Measurements from ENCODE around the gene TBC1D22A. TPM values are rescaled to one million over a fixed set of nuclear protein-coding genes. Genes with fewer than 3 reads are reported as not detected.
A peak's percentile ranks its signal among the peaks of the same experiment; 100 is the strongest.

The TBC1D22A gene
- total RNA-seq, 3 donors from 2014 or later, result 19.0 to 23.6 (median 23.6) TPM

DNA sequence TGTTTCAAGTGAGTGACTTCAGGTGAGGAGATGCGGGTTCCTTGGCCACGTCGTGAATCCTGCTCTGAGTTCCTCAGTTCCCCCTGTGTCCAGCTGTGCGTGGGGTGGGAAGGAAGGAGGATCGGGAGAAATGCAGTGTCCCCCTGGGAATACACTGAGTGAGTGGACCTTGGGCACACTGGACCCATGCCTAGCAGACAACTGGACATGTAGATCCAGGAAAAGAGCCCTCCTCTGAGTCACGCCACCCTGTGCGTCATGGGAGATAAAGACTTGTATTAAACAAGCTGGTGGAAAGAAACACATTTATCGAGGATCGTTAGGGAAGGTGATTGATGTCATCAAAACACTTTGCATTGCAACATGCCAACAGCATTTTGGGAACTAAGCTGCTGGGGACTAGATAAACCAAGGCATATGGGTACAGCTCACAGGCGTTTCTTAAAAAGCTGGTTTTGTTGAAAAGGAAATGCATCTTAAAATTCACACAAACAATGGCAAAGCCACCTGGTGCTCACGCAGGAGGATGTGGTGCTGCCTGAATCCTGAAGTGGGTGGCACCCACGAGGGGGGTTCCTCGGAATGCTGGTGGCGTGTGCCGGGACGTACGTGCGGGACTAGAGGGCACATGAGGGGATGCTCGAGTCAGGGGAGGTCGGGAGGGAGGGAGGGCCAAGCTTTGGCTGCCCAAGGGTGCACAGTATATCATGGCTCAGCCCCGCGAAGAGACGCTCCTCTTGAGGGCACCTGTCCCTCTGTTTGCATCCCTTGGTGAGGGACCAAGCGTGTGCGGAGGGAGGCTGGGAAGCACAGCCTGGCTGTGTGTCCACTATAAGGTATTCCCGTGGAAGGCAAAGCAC, 303.5 kb downstream of the TBC1D22A start:
- Histone ChIP-seq H3K27me3 (no peaks in the 10 kb centered on the region), H3K36me3 (no peaks in the 10 kb centered on the region), H3K9me3 (no peaks in the 10 kb centered on the region), H3K4me3 (no peak overlapping the region), H3K4me1 (no peaks in the 10 kb centered on the region), H3K27ac (no peak overlapping the region)
- intact Hi-C loops (cut with DNase I; ENCODE audit: low total_unique reads), result no loop called here
- DNase-seq (ENCODE audit: low spot score in 2 of 2), result peak in 1 of 2 donors; percentile 43
- TF ChIP-seq POLR2AphosphoS5 (IDR thresholded peaks at IDR 0.05), result no peak
- no peak for TF ChIP-seq POLR2A (IDR thresholded peaks at IDR 0.05)
- TF ChIP-seq, protein P1, sequence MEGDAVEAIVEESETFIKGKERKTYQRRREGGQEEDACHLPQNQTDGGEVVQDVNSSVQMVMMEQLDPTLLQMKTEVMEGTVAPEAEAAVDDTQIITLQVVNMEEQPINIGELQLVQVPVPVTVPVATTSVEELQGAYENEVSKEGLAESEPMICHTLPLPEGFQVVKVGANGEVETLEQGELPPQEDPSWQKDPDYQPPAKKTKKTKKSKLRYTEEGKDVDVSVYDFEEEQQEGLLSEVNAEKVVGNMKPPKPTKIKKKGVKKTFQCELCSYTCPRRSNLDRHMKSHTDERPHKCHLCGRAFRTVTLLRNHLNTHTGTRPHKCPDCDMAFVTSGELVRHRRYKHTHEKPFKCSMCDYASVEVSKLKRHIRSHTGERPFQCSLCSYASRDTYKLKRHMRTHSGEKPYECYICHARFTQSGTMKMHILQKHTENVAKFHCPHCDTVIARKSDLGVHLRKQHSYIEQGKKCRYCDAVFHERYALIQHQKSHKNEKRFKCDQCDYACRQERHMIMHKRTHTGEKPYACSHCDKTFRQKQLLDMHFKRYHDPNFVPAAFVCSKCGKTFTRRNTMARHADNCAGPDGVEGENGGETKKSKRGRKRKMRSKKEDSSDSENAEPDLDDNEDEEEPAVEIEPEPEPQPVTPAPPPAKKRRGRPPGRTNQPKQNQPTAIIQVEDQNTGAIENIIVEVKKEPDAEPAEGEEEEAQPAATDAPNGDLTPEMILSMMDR (IDR thresholded peaks at IDR 0.05), result no peak

- Histone ChIP-seq H3K27me3 (no peaks in the 10 kb centered on the region), H3K9me3 (no peaks in the 10 kb centered on the region), H3K36me3 (no peaks in the 10 kb centered on the region), H3K27ac (no peak overlapping the region), H3K4me1 (no peaks in the 10 kb centered on the region), H3K4me3 (no peak overlapping the region)
- no peak for DNase-seq (ENCODE audit: low spot score in 2 of 2)
- intact Hi-C loops (cut with DNase I; ENCODE audit: low total_unique reads), result no loop called here
- TF ChIP-seq POLR2A (IDR thresholded peaks at IDR 0.05) (no peak), POLR2AphosphoS5 (IDR thresholded peaks at IDR 0.05) (no peak)
- TF ChIP-seq, protein P1 (IDR thresholded peaks at IDR 0.05), result no peak
Observed at GRCh38 chr22:47066616-47066905, 304.1 kb downstream of the TBC1D22A start.

- intact Hi-C loops (cut with DNase I; ENCODE audit: low total_unique reads), result no loop called here
- TF ChIP-seq POLR2A (IDR thresholded peaks at IDR 0.05) (no peak), POLR2AphosphoS5 (IDR thresholded peaks at IDR 0.05) (no peak)
- TF ChIP-seq, protein P1 (IDR thresholded peaks at IDR 0.05), result no peak
Observed at GRCh38 chr22:47067321-47067890, 305.0 kb downstream of the TBC1D22A start.

DNA sequence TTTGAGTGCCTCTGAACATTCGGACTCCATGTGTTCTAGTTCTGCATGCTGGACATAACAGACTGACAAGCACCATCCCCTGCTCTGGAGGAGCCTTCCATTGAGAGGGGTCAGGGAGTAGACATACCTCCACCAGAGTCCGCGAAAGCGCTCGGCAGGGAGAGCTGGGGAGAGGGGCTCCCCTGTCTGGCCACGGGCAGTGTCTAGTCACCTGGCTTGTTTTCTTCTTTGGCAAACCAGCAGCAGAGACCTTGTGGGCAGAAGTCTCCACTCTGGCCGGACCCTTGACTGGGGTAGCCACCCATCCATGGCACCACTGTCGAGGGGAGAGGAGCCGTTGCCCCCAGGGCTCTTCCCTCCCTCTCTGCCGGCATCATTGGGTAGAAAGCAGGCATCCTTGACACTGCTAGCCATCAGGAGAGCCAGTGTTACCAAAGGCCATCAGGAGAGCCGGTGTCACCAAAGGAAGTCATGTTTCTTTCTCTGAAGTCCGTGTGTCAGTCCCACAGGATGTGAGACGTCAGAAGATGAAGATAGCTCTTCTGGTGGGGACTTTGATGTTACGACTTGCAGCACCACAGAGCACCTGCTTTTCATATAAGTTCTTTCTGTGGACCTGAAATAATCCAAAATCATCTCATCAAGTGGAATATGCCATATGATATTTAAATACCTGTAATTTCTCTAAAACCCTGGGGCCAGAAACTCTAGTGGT, 305.6 kb downstream of the TBC1D22A start:
- no peak for TF ChIP-seq POLR2AphosphoS5 (IDR thresholded peaks at IDR 0.05)
- TF ChIP-seq, protein P1 (IDR thresholded peaks at IDR 0.05), result no peak
- TF ChIP-seq POLR2A (IDR thresholded peaks at IDR 0.05), result no peak
- H3K4me3 ChIP-seq, result no peak overlapping the region
- peak in 1 of 2 donors; percentile 9 for DNase-seq (ENCODE audit: low spot score in 2 of 2)

More at GRCh38 chr22:47067321-47067890, 305.0 kb downstream of the TBC1D22A start:
- Histone ChIP-seq H3K27me3 (no peaks in the 10 kb centered on the region), H3K4me3 (no peak overlapping the region), H3K4me1 (no peaks in the 10 kb centered on the region), H3K9me3 (no peaks in the 10 kb centered on the region), H3K27ac (no peak overlapping the region), H3K36me3 (no peaks in the 10 kb centered on the region)
- peak in 1 of 2 donors; percentile 15 for DNase-seq (ENCODE audit: low spot score in 2 of 2)

DNA sequence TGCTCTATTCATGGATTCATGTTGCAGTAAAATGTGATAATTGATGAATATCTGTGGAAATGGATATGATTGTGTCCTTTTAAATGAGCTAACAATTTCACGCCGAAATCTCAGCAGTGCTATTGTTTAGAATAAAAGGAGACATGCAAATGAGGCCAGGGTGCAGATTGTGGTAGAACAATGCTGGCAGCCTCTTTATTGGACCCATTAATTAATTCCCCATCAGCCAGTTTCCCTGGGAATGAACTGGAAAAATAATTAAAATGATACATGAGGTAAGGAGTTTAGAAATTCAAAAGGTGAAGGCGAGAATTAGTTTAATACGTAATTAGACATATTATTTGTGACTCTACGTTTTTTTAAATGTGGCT, 306.2 kb downstream of the TBC1D22A start:
- intact Hi-C loops (cut with DNase I; ENCODE audit: low total_unique reads), result no loop called here
- TF ChIP-seq POLR2A (IDR thresholded peaks at IDR 0.05) (no peak), POLR2AphosphoS5 (IDR thresholded peaks at IDR 0.05) (no peak)
- TF ChIP-seq, protein P1 (IDR thresholded peaks at IDR 0.05), result no peak
- Histone ChIP-seq H3K36me3 (no peaks in the 10 kb centered on the region), H3K4me3 (no peak overlapping the region), H3K27ac (no peak overlapping the region), H3K4me1 (no peaks in the 10 kb centered on the region), H3K9me3 (no peaks in the 10 kb centered on the region), H3K27me3 (no peaks in the 10 kb centered on the region)
- no peak for DNase-seq (ENCODE audit: low spot score in 2 of 2)

More for the DNA sequence above, 305.6 kb downstream of the TBC1D22A start:
- intact Hi-C loops (cut with DNase I; ENCODE audit: low total_unique reads), result no loop called here
- no peak overlapping the region for H3K27ac ChIP-seq
- no peaks in the 10 kb centered on the region for H3K9me3 ChIP-seq
- H3K4me1 ChIP-seq, result no peaks in the 10 kb centered on the region
- no peaks in the 10 kb centered on the region for H3K27me3 ChIP-seq
- no peaks in the 10 kb centered on the region for H3K36me3 ChIP-seq
